Activated CD8-positive, alpha-beta memory T cell treated with anti-CD3 and anti-CD28 coated beads for 4 hours (primary cell): ENCODE measurements around the gene HERPUD2.
A peak's percentile ranks its signal among the peaks of the same experiment; 100 is the strongest.
"Not testable (repeated sequence)": the region's sequence is repeated elsewhere in the genome, so short reads cannot be mapped to it uniquely, and the experiment has no call there.

Experiments used
- DNase-seq, 2 donors: peaks; one replicate each; pipeline ENCODE4 v3.0.0-alpha.2; 2020; ENCODE audit warnings: low read depth in 2 of 2

The HERPUD2 gene

DNA sequence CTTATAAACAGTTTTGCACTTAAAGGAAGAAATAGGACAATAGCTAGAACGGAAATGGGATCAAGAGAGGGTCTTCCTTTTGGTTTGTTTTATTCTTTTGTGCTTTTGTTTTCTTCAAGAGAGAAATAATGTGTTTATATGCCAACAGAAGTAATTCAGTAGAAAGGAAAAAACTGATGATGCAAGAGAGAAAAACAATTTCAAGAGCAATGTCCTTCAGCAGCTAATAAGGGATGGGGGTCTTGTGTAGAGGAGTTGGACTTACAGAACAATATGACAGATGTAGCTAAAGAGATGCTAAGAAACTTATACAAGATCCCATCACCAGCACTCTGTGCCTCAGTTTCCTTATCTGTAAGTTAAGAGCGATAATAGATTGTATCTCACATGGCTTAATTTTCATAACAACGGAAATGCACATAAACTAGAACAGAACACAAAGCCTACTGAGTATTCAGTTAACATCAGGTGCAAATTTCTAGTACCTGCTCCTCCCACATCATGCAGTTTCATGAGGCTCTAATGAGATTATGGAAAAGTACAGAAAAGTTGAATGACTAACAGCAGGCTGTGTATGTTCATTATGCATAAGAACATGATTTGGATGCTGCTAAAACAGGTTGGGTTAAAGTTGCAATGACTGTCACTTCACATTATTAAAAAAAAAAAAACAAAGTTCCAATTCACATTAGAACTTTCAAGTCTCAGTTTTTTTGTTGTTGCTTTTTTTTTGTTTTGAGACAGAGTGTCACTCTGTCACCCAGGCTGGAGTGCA, 17.2 kb downstream of the HERPUD2 start:
- no peak for DNase-seq

DNA sequence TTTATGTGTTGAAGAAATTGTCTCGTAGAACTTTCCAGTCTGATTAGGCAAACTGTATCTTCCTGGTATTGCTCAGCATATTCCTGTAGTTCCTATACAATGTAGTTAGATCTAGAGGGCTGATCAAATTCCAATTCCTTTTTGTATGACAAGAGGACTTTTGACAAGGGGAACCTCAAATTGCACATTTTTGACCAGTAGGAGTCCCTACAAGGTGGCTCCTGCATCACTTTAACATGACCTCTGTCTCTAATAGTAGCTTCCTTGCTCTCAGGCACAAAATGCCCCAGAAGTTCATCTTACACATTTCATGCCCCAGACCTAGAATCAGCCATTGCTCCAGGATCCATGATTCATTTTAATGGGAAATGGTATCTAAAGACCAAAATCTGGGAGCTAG, 18.7 kb downstream of the HERPUD2 start:
- no peak for DNase-seq

DNA sequence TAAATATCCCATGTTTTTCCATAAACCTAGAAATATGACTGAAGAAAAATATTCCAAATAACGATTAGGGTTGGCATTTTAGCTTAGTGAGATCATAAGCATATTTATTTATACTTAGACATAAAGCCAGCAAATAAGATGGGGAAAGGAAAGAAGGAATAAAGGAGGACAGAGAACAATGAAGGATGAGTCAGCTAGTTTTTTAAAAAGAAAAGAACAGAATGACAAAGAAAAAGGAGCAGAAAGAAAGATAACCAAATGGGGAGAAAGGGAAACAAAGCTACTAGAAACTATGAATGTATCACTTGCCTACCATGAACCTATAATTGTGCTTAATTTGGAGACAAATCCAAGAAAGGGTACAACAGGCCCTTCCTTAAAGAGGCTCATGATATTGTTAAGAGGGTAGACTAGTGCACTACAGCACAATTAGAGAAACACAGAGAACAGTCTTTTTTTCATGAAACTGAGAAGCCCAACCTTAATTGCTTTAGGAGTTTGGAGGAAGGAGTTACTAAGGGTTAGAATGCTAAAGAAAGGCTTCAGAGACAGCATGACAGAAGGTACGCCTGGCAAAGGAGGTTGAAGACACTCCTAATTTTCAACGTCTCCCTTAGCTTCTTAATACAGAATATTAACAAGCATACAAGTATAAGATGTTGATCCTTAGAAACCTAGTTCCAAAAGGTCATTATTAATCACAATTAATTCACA, 23.9 kb downstream of the HERPUD2 start:
- no peak for DNase-seq

DNA sequence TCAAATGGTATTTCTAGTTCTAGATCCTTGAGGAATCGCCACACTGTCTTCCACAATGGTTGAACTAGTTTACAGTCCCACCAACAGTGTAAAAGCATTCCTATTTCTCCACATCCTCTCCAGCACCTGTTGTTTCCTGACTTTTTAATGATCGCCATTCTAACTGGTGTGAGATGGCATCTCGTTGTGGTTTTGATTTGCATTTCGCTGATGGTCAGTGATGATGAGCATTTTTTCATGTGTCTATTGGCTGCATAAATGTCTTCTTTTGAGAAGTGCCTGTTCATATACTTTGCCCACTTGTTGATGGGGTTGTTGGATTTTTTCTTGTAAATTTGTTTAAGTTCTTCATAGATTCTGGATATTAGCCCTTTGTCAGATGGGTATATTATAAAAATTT, 34.5 kb downstream of the HERPUD2 start:
- not testable (repeated sequence) for DNase-seq

DNA sequence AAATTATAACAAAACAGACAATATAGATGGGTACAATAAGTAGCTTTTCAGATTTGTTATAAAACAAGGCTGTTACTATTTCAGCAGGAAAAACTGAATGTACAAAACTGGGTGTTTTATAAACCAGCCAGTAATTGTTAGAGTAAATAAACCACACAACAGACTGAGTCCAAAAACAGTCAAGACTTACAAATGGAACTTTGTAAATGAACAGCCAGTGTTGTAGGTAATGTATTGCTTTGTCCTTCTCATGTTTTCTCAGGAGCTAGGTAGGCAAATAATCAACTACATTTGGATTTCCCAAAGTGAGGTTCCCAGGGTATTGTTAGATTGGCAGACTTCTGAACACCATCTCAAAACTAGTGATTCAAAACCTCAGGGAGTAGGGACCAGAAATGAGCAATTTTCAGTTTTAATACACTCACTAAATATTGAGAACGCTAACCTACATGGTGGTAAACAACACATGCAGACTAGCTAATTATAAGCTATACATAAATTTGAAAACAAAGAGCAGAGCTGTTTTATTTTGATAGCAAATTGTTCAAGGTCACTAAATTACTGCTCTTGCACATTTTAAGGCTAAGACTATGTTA, 36.2 kb downstream of the HERPUD2 start:
- no peak for DNase-seq

DNA sequence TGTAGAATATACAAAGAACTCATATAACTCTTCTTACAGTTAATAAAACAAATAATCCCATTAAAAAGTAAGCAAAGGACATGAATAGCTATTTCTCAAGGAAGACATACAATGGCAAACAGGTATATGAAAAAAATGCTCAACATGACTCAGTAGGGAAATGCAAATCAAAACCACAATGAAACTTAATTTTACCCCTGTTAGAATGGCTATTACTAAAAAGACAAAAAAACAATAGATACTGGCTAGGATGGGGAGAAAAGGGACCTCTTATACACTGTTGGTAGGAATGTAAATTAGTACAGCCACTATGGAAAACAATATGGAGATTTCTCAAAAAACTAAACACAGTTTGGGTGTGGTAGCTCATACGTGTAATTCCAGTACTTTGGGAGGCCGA, 37.8 kb downstream of the HERPUD2 start:
- no peak for DNase-seq

DNA sequence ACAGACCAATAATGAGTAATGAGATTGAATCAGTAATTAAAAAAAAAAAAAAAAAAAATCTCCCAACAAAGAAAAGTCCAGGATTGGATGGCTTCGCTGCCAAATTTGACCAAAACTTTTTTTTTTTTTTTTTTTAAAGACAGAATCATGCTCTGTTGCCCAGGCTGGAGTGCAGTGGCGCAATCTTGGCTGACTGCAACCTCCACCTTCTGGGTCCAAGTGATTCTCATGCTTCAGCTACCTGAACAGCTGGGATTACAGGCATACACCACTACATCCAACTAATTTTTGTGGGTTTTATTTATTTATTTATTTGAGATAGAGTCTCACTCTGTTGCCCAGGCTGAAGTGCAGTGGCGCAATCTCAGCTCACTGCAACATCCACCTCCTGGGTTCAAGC, 40.4 kb downstream of the HERPUD2 start:
- DNase-seq = not testable (repeated sequence)

DNA sequence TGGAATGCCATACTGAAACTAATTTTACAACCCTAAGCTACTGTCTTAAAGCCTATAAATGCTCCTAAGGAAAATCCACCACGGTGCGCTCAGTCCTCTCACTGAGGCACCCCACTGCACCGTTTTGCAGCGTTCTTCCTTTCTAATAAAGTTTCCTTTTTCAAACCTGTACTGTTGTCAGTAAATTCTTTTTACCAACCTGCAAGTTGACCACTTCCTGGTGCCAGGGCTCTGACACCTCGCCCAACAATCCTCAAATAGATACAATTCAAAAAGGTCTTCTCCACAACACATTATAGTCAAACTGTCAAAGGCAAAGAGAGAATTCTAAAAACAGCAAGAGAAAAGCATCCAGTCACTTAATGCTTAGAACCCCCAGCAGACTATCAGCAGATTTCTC, 42.8 kb downstream of the HERPUD2 start:
- DNase-seq = peak in 1 of 2 donors; percentile 14

DNA sequence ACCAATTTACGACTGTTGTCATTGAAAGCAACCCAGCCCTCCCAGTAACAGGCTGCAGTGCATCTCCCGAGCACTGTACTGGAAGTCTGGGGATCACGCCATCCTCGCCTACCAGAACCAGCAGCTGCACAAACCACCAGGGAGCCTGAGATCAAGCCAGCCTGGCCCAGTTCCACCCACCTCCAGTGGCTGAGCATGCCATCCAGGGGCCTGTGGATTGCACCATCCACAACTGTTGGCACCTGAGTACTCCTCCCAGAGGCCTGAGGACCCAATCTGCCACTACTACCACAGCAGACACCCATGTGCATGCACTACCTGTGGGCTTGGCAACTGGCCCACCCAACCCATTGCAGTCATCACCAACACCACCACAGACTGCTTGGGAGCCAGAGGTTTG, 44.2 kb downstream of the HERPUD2 start:
- no peak for DNase-seq

DNA sequence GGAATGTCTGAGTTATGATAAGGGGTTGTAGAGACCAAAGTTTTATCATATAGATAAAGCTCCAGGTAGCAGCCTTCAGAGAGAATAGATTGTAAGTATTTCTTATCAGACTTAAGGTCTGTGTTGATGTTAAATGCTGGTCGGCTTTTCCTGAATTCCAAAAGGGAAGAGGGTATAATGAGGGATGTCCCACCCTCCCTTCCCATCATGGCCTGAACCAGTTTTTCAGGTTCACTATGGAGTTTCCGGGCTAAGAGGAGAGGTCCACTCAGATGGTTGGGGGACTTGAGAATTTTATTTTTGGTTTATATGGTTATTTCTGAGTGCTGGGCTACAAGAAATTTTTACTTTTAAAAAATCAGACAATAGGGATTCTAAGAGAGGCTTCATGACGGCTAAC, 45.2 kb downstream of the HERPUD2 start:
- no peak for DNase-seq

DNA sequence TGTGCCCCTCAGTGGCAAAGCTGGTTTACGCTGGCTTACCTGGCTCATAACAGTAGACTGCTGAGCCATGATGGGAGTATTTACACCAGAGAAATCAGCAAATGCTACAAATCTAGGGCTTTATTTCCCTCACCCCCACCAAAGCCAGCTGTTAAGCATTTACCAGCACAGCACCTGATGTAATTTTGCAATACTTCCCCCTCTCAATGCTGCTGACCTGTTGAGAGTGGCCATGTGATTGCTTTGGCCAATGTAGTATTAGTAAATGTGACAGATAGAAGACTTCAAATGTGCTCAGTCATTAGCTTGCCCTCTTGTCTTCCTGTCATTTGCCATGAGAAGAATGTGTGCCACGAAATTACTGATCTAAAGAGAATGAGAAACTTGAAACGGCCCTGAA, 46.6 kb downstream of the HERPUD2 start:
- no peak for DNase-seq

DNA sequence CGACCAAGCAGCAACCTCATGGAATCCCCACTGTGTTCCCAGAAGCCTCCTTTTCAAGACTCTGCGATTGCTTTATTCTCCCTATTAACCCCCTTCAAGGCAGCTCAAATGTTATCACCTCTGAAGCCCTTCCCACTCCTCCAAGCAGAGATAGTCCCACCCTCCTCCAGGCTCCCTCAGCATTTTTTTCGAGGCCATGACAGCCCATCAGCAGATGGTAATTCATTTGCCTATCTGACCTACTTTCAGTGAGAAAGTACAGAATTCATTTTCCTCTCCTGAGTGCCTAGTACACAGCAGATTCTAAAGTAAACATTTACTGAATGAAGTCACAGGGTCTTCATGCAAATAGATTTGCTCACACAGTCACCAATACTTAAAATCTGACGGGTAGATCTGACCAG, 47.8 kb downstream of the HERPUD2 start:
- no peak for DNase-seq

DNA sequence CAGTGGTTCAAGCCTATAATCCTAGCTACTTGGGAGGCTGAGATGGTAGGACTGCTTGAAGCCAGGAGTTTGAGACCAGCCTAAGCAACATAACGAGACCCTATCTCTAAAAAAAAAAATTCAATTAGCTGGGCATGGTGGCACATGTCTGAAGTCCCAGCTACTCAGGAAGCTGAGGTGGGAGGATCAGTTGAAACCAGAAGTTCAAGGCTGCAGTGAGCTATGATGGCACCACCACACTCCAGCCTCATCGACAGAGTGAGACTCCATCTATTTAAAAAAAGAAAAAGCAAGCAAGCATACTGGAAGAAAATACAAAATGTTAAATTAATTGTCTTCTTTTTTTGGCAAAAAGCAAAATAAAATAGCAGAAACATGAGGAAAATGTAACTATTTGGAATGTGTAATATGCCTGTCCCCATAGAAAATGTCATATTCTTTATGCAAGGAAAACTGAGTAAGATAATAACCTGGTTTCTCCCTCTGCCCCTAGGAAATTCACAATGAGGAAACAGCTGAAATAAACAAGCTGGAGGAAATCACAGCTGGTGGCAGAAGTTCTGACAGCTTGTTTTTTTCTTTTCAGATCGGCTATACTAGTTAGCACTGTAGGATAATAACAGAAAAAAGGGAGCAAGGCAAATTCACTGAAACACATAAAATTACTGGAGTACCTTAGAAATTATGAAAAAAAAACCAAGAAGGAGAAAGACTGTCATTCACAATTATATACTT, 48.5 kb downstream of the HERPUD2 start:
- no peak for DNase-seq

DNA sequence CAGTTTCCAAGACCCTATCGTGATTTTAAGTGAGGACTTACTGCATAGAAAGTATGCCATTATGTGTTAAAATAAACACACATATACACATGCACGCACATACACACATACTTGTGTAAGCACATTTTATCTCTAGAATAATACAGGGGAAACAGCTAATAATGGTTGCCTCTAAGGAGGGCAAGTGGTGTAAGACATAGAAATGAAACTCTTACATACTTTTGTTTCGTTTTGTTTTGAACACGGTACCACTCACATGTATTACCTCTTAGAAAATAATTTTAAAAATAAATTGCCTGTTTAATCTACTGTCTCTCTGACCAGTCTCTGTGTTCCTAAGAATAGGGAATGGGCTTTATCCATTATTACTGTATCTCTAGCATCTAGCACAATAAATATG, 49.2 kb downstream of the HERPUD2 start:
- no peak for DNase-seq

DNA sequence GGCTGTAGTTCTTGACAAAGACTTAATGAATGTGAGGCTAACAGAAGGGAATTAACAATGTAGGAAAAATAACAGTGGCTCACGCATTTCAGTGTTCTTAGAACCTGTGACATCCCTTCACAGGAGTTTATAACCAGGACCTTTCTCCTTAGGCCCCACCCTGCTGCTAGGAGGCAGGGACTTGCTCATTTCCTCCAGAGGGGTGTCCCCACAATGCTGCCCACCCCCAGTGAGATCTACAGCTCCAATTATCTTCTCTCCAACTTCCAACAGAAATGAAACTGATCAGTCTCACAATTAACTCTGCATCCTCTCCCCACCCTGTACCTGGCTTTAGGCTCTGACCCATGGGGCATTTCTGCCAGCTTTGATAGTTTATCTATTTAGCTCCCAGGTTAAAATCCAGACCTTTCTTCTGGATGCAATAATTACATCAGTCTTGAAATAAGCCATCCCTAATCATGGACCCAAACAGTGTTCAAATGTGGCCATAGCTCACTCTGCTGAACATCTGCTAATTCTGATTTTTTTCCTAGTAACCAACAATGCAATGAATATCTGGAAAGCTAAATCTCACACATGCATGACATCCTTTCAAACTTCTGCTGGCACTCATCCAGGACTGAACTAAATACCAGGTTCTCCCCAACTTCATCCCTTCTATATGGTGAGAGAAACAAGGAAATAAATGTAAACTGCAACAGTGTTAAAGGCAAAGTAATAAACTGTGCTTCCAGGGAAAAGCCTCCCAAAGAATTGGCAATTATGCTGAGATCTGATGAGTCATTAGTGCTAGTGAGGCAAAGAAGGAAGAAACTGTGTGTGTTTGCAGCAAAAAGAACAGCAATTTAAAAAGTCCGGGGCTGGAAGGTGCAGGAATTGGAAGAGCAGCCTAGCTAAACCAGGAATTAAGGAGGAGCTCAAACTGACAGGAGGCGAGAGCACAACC, 64.6 kb downstream of the HERPUD2 start:
- no peak for DNase-seq

DNA sequence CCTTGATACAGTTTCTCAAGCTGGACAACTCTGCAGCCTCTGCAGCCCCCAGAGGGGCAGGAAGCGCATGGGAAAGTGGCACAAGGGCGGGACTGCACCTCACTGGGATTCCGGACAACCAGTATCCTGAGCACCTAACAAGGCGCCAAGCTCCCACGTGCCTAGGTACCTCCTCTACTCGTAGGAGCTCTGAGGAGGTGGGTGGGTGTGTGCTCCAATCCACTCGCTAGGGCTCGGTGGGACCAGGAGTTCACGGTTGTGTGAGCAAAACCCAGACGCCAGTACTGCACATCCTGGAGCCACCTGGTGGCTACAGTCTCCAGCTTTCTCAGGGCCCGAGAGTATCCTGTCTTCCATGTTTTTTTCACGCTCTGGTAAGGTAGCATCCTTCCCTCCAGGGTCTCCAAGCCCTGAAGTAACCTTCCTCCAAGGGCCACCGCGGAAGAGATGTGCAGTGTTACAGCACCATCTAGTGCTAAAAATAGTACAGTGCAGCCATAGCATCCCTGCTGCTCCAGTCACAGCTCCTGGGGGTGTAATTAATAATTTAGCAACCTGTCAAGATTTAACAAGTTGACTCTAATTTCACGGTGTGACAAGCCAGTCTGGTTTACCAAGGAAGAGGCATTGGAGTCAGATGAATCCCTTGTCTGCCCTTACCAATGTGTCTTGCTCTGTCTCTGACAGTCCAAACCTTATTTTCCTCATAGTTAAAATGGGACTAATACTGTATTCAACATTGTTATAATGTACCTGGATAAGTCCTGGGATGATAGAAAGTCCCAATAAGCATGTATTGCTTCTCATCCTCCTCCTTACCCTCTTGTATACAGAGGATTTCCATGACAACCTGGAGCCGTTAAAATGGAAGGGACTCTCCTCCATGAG, 70.4 kb downstream of the HERPUD2 start:
- peak in 1 of 2 donors; percentile 9 for DNase-seq

DNA sequence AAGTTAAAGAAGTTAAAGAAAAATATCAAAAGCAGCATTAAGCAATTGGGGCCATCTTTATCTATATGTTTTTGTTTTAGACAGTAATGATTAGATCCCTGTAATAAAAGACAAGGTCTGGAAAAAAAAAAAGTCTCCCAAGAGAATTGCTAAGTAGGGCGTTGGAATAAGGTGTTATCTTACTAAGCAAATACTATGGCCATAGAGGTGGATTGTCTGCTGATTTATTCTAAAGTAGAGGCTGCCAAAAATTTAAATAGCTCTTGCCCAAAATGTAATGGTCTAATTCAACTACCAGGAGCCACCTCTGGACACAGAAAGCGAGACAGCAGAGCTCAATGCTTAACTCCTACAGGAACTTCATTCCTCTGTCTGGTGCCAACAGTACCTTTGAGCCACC, 71.6 kb downstream of the HERPUD2 start:
- DNase-seq = no peak

DNA sequence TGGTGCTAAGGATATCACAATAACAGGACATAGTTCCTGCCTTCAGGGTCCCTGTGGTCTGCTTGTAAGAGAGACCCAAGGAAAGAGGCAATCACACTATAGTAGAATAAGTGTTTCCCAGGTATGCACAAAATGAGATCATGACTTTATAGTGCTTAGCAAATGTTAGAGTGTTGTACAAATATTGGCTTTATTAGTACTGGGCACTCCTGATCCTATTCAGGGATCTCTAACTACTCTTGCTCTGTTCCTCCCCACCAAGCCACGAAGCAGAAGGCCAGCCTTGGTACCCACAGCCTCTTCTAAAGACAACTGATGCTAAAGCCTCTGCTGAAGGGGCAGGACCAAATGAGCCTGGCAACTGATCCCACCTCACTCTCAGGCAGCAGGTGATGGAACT, 75.1 kb downstream of the HERPUD2 start:
- DNase-seq = no peak

DNA sequence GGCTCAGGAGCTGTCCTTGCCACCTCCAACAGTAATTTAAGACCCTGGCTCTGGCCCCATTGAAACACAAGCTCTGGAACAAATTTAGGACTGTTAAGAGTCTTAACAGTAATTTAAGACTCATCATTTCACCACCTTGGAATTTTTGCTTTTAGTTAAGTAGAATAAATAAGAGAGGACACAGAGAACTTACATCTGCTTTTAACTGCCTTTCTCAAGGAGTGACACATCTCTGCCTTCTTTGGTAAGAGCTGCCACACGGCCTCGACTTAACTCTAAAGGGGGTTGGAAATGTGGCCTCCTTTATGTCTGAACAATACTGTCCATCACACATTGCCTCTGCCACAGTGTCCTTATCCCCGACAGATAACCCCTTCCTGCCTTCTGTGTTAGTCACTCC, 77.9 kb downstream of the HERPUD2 start:
- no peak for DNase-seq

DNA sequence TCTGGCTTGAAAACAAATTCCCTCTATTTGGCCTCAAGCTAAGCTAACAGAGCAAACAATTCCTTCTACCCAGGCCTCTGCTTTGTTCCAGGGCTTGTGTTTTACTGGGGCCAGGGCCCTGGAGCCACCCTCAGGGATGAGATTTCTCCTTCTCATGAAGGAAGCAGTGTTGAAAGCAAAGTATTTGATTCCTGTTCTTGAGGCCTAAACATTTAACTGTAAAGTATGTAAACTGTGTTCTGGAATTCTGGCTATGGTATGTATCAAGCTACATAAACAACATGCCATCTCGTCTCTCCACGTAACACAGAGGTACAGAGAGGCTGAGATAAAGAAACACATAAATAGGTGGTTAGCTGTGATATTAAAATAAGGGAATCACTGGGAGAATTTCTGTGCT, 81.8 kb downstream of the HERPUD2 start:
- DNase-seq = no peak
